H9 (cell line): ENCODE data around the gene CEP55. TPM values are rescaled to one million over a fixed set of nuclear protein-coding genes. Genes with fewer than 3 reads are reported as not detected.

Experiments
- DNase-seq: peaks from one replicate; pipeline ENCODE4 v3.0.0-alpha.2; 2017
- H2AFZ ChIP-seq: one replicate; pipeline ENCODE4 v1.6.1; 2013; ENCODE audit warnings: mild to moderate bottlenecking, low read length, control low read depth, moderate library complexity
- H2AK5ac ChIP-seq: 2 replicates; pipeline ENCODE4 v1.6.1; 2013; ENCODE audit warnings: low read length, control low read depth, mixed read lengths; ENCODE audit not compliant: insufficient read length
- H2BK120ac ChIP-seq: one replicate; pipeline ENCODE4 v1.6.1; 2013; ENCODE audit warnings: low read depth, mild to moderate bottlenecking, low read length, control low read depth, inconsistent platforms; ENCODE audit not compliant: poor library complexity, severe bottlenecking
- H2BK12ac ChIP-seq: 2 replicates; pipeline ENCODE4 v1.6.1; 2013; ENCODE audit warnings: low read length, control low read depth, mixed read lengths, low read depth; ENCODE audit not compliant: insufficient read length
- H2BK15ac ChIP-seq: 2 replicates; pipeline ENCODE4 v1.6.1; 2013; ENCODE audit warnings: low read depth, low read length, control low read depth
- H2BK20ac ChIP-seq: one replicate; pipeline ENCODE4 v1.6.1; 2013; ENCODE audit warnings: low read depth, mild to moderate bottlenecking, low read length, control low read depth, inconsistent platforms; ENCODE audit not compliant: poor library complexity, severe bottlenecking
- H2BK5ac ChIP-seq: 2 replicates; pipeline ENCODE4 v1.6.1; 2013; ENCODE audit warnings: low read length, control low read depth, mixed read lengths; ENCODE audit not compliant: insufficient read length
- H3K14ac ChIP-seq: 2 replicates; pipeline ENCODE4 v1.6.1; 2013; ENCODE audit warnings: low read length, control low read depth; ENCODE audit not compliant: insufficient read depth
- H3K18ac ChIP-seq: 2 replicates; pipeline ENCODE4 v1.6.1; 2013; ENCODE audit warnings: low read depth, mild to moderate bottlenecking, mixed read lengths, low read length, control low read depth; ENCODE audit not compliant: insufficient read length
- H3K23ac ChIP-seq: 2 replicates; pipeline ENCODE4 v1.6.1; 2013; ENCODE audit warnings: low read length, control low read depth, mixed read lengths, low read depth; ENCODE audit not compliant: insufficient read length
- H3K23me2 ChIP-seq: 2 replicates; pipeline ENCODE4 v1.6.1; 2013; ENCODE audit warnings: low read depth, mild to moderate bottlenecking, mixed read lengths, low read length, control low read depth; ENCODE audit not compliant: insufficient read length, poor library complexity, severe bottlenecking
- H3K27ac ChIP-seq: 2 replicates; pipeline ENCODE4 v1.5.1; 2013; ENCODE audit warnings: low read length, control low read depth, mixed read lengths, low read depth; ENCODE audit not compliant: insufficient read length
- H3K27me3 ChIP-seq: 2 replicates; pipeline ENCODE4 v1.6.1; 2013; ENCODE audit warnings: low read length, control low read depth, inconsistent platforms; ENCODE audit not compliant: insufficient read depth
- H3K4ac ChIP-seq: 2 replicates; pipeline ENCODE4 v1.6.1; 2013; ENCODE audit warnings: low read depth, mild to moderate bottlenecking, control low read depth, inconsistent platforms, low read length, moderate library complexity
- H3K4me1 ChIP-seq: 2 replicates; pipeline ENCODE4 v1.6.1; 2013; ENCODE audit warnings: low read length, control low read depth, inconsistent platforms; ENCODE audit not compliant: insufficient read depth
- H3K4me2 ChIP-seq: 2 replicates; pipeline ENCODE4 v1.6.1; 2013; ENCODE audit warnings: low read length, control low read depth, mixed read lengths; ENCODE audit not compliant: insufficient read length, insufficient read depth
- H3K56ac ChIP-seq: 2 replicates; pipeline ENCODE4 v1.6.1; 2013; ENCODE audit warnings: low read depth, mild to moderate bottlenecking, mixed read lengths, low read length, control low read depth; ENCODE audit not compliant: insufficient read length
- H3K79me1 ChIP-seq: 2 replicates; pipeline ENCODE4 v1.6.1; 2013; ENCODE audit warnings: low read depth, mild to moderate bottlenecking, moderate library complexity, low read length, control low read depth, inconsistent platforms; ENCODE audit not compliant: insufficient read depth, poor library complexity, severe bottlenecking
- H3K79me2 ChIP-seq: 2 replicates; pipeline ENCODE4 v1.6.1; 2013; ENCODE audit warnings: low read length, control low read depth, inconsistent platforms; ENCODE audit not compliant: insufficient read depth
- H3K9ac ChIP-seq: 2 replicates; pipeline ENCODE4 v1.6.1; 2013; ENCODE audit warnings: low read length, control low read depth, mixed read lengths; ENCODE audit not compliant: insufficient read length; ENCODE audit errors: extremely low read depth
- H3K9me3 ChIP-seq: one replicate; pipeline ENCODE4 v1.6.1; 2013; ENCODE audit warnings: low read depth, low read length, inconsistent platforms; ENCODE audit not compliant: control insufficient read depth
- H3T11ph ChIP-seq: one replicate; pipeline ENCODE4 v1.6.1; 2013; ENCODE audit warnings: mild to moderate bottlenecking, low read length, control low read depth, inconsistent platforms
- H4K20me1 ChIP-seq: one replicate; pipeline ENCODE4 v1.6.1; 2013; ENCODE audit not compliant: control insufficient read depth, insufficient read length, insufficient read depth
- H4K5ac ChIP-seq: 2 replicates; pipeline ENCODE4 v1.6.1; 2013; ENCODE audit warnings: low read depth, mild to moderate bottlenecking, mixed read lengths, low read length, control low read depth; ENCODE audit not compliant: insufficient read length
- H4K8ac ChIP-seq: replicated peaks from 2 replicates; pipeline ENCODE4 v1.6.1; 2013; ENCODE audit warnings: low read length, control low read depth, mixed read lengths, low read depth; ENCODE audit not compliant: insufficient read length
- H4K91ac ChIP-seq: 2 replicates; pipeline ENCODE4 v1.6.1; 2013; ENCODE audit warnings: low read depth, mild to moderate bottlenecking, moderate library complexity, mixed read lengths, low read length, control low read depth; ENCODE audit not compliant: insufficient read length
- H3K27ac Mint-ChIP-seq, 3 experiments: 2 replicates in 2 of 3; 3 replicates in 1 of 3; pipeline ENCODE4 v1.8.0; 2020 to 2021; ENCODE audit warnings: mixed read lengths in 3 of 3, mild to moderate bottlenecking in 1 of 3, moderate library complexity in 1 of 3
- H3K27me3 Mint-ChIP-seq: 2 replicates; pipeline ENCODE4 v1.8.0; 2021; ENCODE audit warnings: low read depth, mild to moderate bottlenecking, moderate library complexity, mixed read lengths
- H3K36me3 Mint-ChIP-seq, 3 experiments: 2 replicates in 2 of 3; 3 replicates in 1 of 3; pipeline ENCODE4 v1.8.0; 2020 to 2021; ENCODE audit warnings: low read depth in 3 of 3, mixed read lengths in 3 of 3; ENCODE audit not compliant: insufficient read depth in 1 of 3
- H3K4me1 Mint-ChIP-seq, 2 experiments: 2 replicates each; pipeline ENCODE4 v1.8.0; 2020; ENCODE audit warnings: mixed read lengths in 2 of 2
- H3K4me3 Mint-ChIP-seq, 2 experiments: 2 replicates in 1 of 2; 3 replicates in 1 of 2; pipeline ENCODE4 v1.8.0; 2020 to 2021; ENCODE audit warnings: mild to moderate bottlenecking in 2 of 2, mixed read lengths in 2 of 2, moderate library complexity in 1 of 2
- H3K9me3 Mint-ChIP-seq, 2 experiments: 2 replicates in 1 of 2; 3 replicates in 1 of 2; pipeline ENCODE4 v1.8.0; 2020; ENCODE audit warnings: mild to moderate bottlenecking in 2 of 2, mixed read lengths in 2 of 2, moderate library complexity in 1 of 2
- CTCF ChIP-seq: fragments of 200-600 bp; sonication (generic); conservative IDR thresholded peaks from 3 replicates; pipeline ENCODE4 v1.8.0; 2021; ENCODE audit warnings: antibody characterized with exemption, mild to moderate bottlenecking
- WGBS: extraction: QIAGEN DNeasy Blood & Tissue Kit; methylation state at CpG from one replicate; pipeline ENCODE4 v1.1.7; 2013; ENCODE audit warnings: missing lambda C conversion rate, low lambda C conversion rate, mixed read lengths; ENCODE audit not compliant: insufficient read length; ENCODE audit errors: extremely low coverage; 5-methylcytosine and 5-hydroxymethylcytosine counted together
- total RNA-seq: library from RNA; stranded (reverse); gene quantifications from 2 replicates; pipeline ENCODE4 v1.2.1, GENCODE V29; 2021

CEP55 gene
- total RNA-seq, 1 experiment from 2014 or later, result 17.8 TPM

DNA sequence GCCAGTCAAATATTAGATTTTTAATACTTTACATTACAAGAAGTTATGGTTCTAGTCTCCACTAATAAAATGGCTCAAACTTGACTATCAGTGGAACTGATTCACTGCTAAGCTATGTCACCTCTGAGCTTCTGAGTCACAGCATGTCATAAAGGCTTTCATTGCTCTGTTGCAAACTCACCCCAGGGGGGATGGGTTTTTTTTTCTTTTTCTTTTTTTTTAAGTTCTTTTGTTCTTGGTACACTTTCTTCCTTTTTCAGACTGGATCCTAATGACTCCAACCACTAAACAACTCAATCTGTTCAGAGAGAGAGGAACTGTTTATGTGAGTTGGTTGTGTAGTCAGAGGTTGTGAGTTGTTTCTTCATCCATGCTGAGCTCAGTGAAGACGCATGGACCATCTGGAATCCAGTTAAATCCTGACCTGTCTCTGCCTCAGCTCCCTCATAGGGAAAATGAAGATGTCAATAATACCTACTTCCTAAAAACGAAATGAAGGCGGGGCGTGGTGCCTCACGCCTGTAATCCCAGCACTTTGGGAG, 25.2 kb upstream of the CEP55 start:
- no peak overlapping the region for H3T11ph ChIP-seq
- no peak overlapping the region for H4K5ac ChIP-seq
- no peak overlapping the region for H3K27ac ChIP-seq
- no peak overlapping the region for H3K56ac ChIP-seq
- H3K4me2 ChIP-seq, result no peak overlapping the region
- H4K91ac ChIP-seq, result no peak overlapping the region
- Mint-ChIP-seq H3K9me3 (no peaks in the 10 kb centered on the region; a peak in 1 of 5 replicates), H3K4me3 (no peak overlapping the region), H3K27ac (no peak overlapping the region; a peak in 1 of 7 replicates), H3K27me3 (no peaks in the 10 kb centered on the region), H3K4me1 (peaks cover 15 to 18% of the 10 kb centered on the region in 2 experiments), H3K36me3 (no peaks in the 10 kb centered on the region)
- H3K9me3 ChIP-seq, result no peaks in the 10 kb centered on the region
- H3K79me1 ChIP-seq, result no peaks in the 10 kb centered on the region
- H3K4ac ChIP-seq, result no peak overlapping the region
- no peak overlapping the region for H3K9ac ChIP-seq
- no peak overlapping the region for H2BK15ac ChIP-seq
- no peak overlapping the region for H2AK5ac ChIP-seq
- no peaks in the 10 kb centered on the region for H4K20me1 ChIP-seq
- no peak overlapping the region for H3K23ac ChIP-seq
- no peak overlapping the region for H2BK12ac ChIP-seq
- no peak overlapping the region for H3K18ac ChIP-seq
- no peaks in the 10 kb centered on the region for H3K23me2 ChIP-seq
- no peak overlapping the region for H2BK5ac ChIP-seq
- WGBS, result no CpG with 5 or more reads among the region's 5 CpGs
- H3K4me1 ChIP-seq, result no peaks in the 10 kb centered on the region
- TF ChIP-seq CTCF, result no peak
- no peak overlapping the region for H2AFZ ChIP-seq
- H3K14ac ChIP-seq, result no peak overlapping the region
- no peaks in the 10 kb centered on the region for H3K27me3 ChIP-seq
- no peak overlapping the region for H2BK20ac ChIP-seq
- H2BK120ac ChIP-seq, result no peak overlapping the region
- no peak for DNase-seq
- no peaks in the 10 kb centered on the region for H3K79me2 ChIP-seq
- H4K8ac ChIP-seq, result no peak overlapping the region
